BLaER1 (cell line): ENCODE data around the gene VPS8.

Source experiments
- H3K27ac ChIP-seq: shearing (Covaris generic); formaldehyde crosslinking; 2 replicates; pipeline ENCODE4 v1.8.1; 2022
- H3K27me3 ChIP-seq: shearing (Covaris generic); formaldehyde crosslinking; 2 replicates; pipeline ENCODE4 v1.8.1; 2022
- H3K36me3 ChIP-seq: shearing (Covaris generic); formaldehyde crosslinking; 2 replicates; pipeline ENCODE4 v1.8.1; 2022
- H3K4me1 ChIP-seq: shearing (Covaris generic); formaldehyde crosslinking; 2 replicates; pipeline ENCODE4 v1.8.1; 2022
- H3K4me2 ChIP-seq: shearing (Covaris generic); formaldehyde crosslinking; 2 replicates; pipeline ENCODE4 v1.8.1; 2022
- H3K4me3 ChIP-seq: shearing (Covaris generic); formaldehyde crosslinking; 2 replicates; pipeline ENCODE4 v1.8.1; 2022
- H3K9ac ChIP-seq: shearing (Covaris generic); formaldehyde crosslinking; 2 replicates; pipeline ENCODE4 v1.8.1; 2022
- H3K9me3 ChIP-seq: shearing (Covaris generic); formaldehyde crosslinking; 2 replicates; pipeline ENCODE4 v1.8.1; 2022
- H4K20me1 ChIP-seq: shearing (Covaris generic); formaldehyde crosslinking; 2 replicates; pipeline ENCODE4 v1.8.1; 2022
- Cebpa-rat ChIP-seq: shearing (Covaris generic); IDR thresholded peaks from 2 replicates; pipeline ENCODE4 v1.8.1; 2022

Gene VPS8

GRCh38 chr3:185030399-185030798 is 218.4 kb downstream of the VPS8 start:
- Histone ChIP-seq H3K36me3 (peaks cover 25% of the 10 kb centered on the region), H3K4me3 (no peak overlapping the region), H3K4me1 (peaks cover 6% of the 10 kb centered on the region), H3K9me3 (peaks cover 21% of the 10 kb centered on the region; the same call in 1 of the 2 replicates), H3K9ac (no peak overlapping the region), H3K4me2 (no peak overlapping the region), H4K20me1 (no peaks in the 10 kb centered on the region), H3K27ac (no peak overlapping the region), H3K27me3 (no peaks in the 10 kb centered on the region)
- TF ChIP-seq Cebpa-rat: no peak

- no peak overlapping the region for H3K4me2 ChIP-seq
- H3K4me3 ChIP-seq: no peak overlapping the region
- H3K27me3 ChIP-seq: no peaks in the 10 kb centered on the region
- peaks cover under 1% of the 10 kb centered on the region; the same call in 1 of the 2 replicates for H3K4me1 ChIP-seq
- no peak overlapping the region for H3K9ac ChIP-seq
- no peak for TF ChIP-seq Cebpa-rat
- H3K36me3 ChIP-seq: peaks cover 26% of the 10 kb centered on the region
- H3K27ac ChIP-seq: no peak overlapping the region
- H4K20me1 ChIP-seq: no peaks in the 10 kb centered on the region
- peaks cover 23% of the 10 kb centered on the region for H3K9me3 ChIP-seq
Measured at GRCh38 chr3:185030951-185031350, 219.0 kb downstream of the VPS8 start.

GRCh38 chr3:185037801-185038200 is 225.8 kb downstream of the VPS8 start:
- no peak overlapping the region for H3K27ac ChIP-seq
- H3K9ac ChIP-seq: no peak overlapping the region
- no peaks in the 10 kb centered on the region for H4K20me1 ChIP-seq
- H3K4me3 ChIP-seq: no peak overlapping the region
- peaks cover 10% of the 10 kb centered on the region for H3K4me1 ChIP-seq
- no peak for TF ChIP-seq Cebpa-rat
- peaks cover 15% of the 10 kb centered on the region for H3K36me3 ChIP-seq
- H3K27me3 ChIP-seq: no peaks in the 10 kb centered on the region
- H3K4me2 ChIP-seq: peak overlapping the region; percentile 19; the same call in 1 of the 2 replicates
- H3K9me3 ChIP-seq: peaks cover 31% of the 10 kb centered on the region

- Histone ChIP-seq H3K9me3 (peaks cover 24% of the 10 kb centered on the region), H3K27me3 (no peaks in the 10 kb centered on the region), H4K20me1 (no peaks in the 10 kb centered on the region), H3K4me3 (no peak overlapping the region), H3K27ac (no peak overlapping the region), H3K9ac (no peak overlapping the region), H3K4me1 (peaks cover 10% of the 10 kb centered on the region), H3K4me2 (no peak overlapping the region), H3K36me3 (peaks cover 11% of the 10 kb centered on the region)
- TF ChIP-seq Cebpa-rat: no peak
Measured at GRCh38 chr3:185040425-185040824, 228.5 kb downstream of the VPS8 start.

GRCh38 chr3:185041540-185041939 is 229.6 kb downstream of the VPS8 start:
- Histone ChIP-seq H4K20me1 (no peaks in the 10 kb centered on the region), H3K4me3 (no peak overlapping the region), H3K27ac (no peak overlapping the region), H3K4me2 (no peak overlapping the region), H3K4me1 (peaks cover 10% of the 10 kb centered on the region), H3K27me3 (no peaks in the 10 kb centered on the region), H3K36me3 (peaks cover 6% of the 10 kb centered on the region; the same call in 1 of the 2 replicates), H3K9me3 (peaks cover 16% of the 10 kb centered on the region), H3K9ac (no peak overlapping the region)
- TF ChIP-seq Cebpa-rat: no peak

- Histone ChIP-seq H3K4me2 (no peak overlapping the region), H3K4me3 (no peak overlapping the region), H3K27ac (no peak overlapping the region), H4K20me1 (no peaks in the 10 kb centered on the region), H3K4me1 (peaks cover 7% of the 10 kb centered on the region), H3K9ac (no peak overlapping the region), H3K27me3 (no peaks in the 10 kb centered on the region), H3K9me3 (peaks cover 7% of the 10 kb centered on the region), H3K36me3 (peaks cover 15% of the 10 kb centered on the region; the same call in 1 of the 2 replicates)
- TF ChIP-seq Cebpa-rat: no peak
Measured at GRCh38 chr3:185042312-185043050, 230.5 kb downstream of the VPS8 start.

GRCh38 chr3:185046164-185046515 is 234.2 kb downstream of the VPS8 start:
- no peak overlapping the region for H3K4me2 ChIP-seq
- no peak overlapping the region for H3K27ac ChIP-seq
- no peaks in the 10 kb centered on the region for H3K9me3 ChIP-seq
- TF ChIP-seq Cebpa-rat: no peak
- H4K20me1 ChIP-seq: no peaks in the 10 kb centered on the region
- no peak overlapping the region for H3K4me3 ChIP-seq
- H3K9ac ChIP-seq: no peak overlapping the region
- peaks cover 45% of the 10 kb centered on the region for H3K36me3 ChIP-seq
- no peaks in the 10 kb centered on the region for H3K27me3 ChIP-seq
- H3K4me1 ChIP-seq: no peaks in the 10 kb centered on the region

- no peak overlapping the region for H3K27ac ChIP-seq
- H3K4me1 ChIP-seq: no peaks in the 10 kb centered on the region
- no peak overlapping the region for H3K4me3 ChIP-seq
- H3K4me2 ChIP-seq: no peak overlapping the region
- TF ChIP-seq Cebpa-rat: no peak
- no peak overlapping the region for H3K9ac ChIP-seq
- H3K27me3 ChIP-seq: no peaks in the 10 kb centered on the region
- no peaks in the 10 kb centered on the region for H3K9me3 ChIP-seq
- peaks cover 50% of the 10 kb centered on the region for H3K36me3 ChIP-seq
- no peaks in the 10 kb centered on the region for H4K20me1 ChIP-seq
Measured at GRCh38 chr3:185046603-185047002, 234.6 kb downstream of the VPS8 start.

- TF ChIP-seq Cebpa-rat: no peak
- no peak overlapping the region for H3K4me2 ChIP-seq
Measured at GRCh38 chr3:185049710-185050109, 237.7 kb downstream of the VPS8 start.

GRCh38 chr3:185051801-185052200 is 239.8 kb downstream of the VPS8 start:
- Histone ChIP-seq H3K4me3 (no peak overlapping the region), H3K27ac (no peak overlapping the region), H3K9me3 (peaks cover 5% of the 10 kb centered on the region; the same call in 1 of the 2 replicates), H3K27me3 (no peaks in the 10 kb centered on the region), H3K36me3 (peaks cover 86% of the 10 kb centered on the region), H3K4me2 (no peak overlapping the region), H3K4me1 (no peaks in the 10 kb centered on the region), H3K9ac (no peak overlapping the region), H4K20me1 (no peaks in the 10 kb centered on the region)
- no peak for TF ChIP-seq Cebpa-rat

More at GRCh38 chr3:185049710-185050109, 237.7 kb downstream of the VPS8 start:
- H3K4me1 ChIP-seq: no peaks in the 10 kb centered on the region
- H3K27ac ChIP-seq: no peak overlapping the region
- H3K9me3 ChIP-seq: no peaks in the 10 kb centered on the region
- no peak overlapping the region for H3K4me3 ChIP-seq
- H3K9ac ChIP-seq: no peak overlapping the region
- no peaks in the 10 kb centered on the region for H3K27me3 ChIP-seq
- no peaks in the 10 kb centered on the region for H4K20me1 ChIP-seq
- peaks cover 79% of the 10 kb centered on the region for H3K36me3 ChIP-seq

- TF ChIP-seq Cebpa-rat: no peak
- H4K20me1 ChIP-seq: no peaks in the 10 kb centered on the region
- H3K9ac ChIP-seq: no peak overlapping the region
- H3K4me1 ChIP-seq: no peaks in the 10 kb centered on the region
- H3K4me3 ChIP-seq: no peak overlapping the region
- H3K4me2 ChIP-seq: no peak overlapping the region
- H3K27me3 ChIP-seq: no peaks in the 10 kb centered on the region
- H3K9me3 ChIP-seq: peaks cover 10% of the 10 kb centered on the region
- peaks cover 79% of the 10 kb centered on the region for H3K36me3 ChIP-seq
- H3K27ac ChIP-seq: no peak overlapping the region
Measured at GRCh38 chr3:185052631-185053030, 240.7 kb downstream of the VPS8 start.
